HG03196 (cell line): ENCODE measurements around the gene NAV3.

Experiments
- ATAC-seq: cut with Tn5 transposase; IDR thresholded peaks from one replicate; pipeline ENCODE4 v1.9.1; 2021; ENCODE audit not compliant: unreplicated experiment

The NAV3 gene, protein sequence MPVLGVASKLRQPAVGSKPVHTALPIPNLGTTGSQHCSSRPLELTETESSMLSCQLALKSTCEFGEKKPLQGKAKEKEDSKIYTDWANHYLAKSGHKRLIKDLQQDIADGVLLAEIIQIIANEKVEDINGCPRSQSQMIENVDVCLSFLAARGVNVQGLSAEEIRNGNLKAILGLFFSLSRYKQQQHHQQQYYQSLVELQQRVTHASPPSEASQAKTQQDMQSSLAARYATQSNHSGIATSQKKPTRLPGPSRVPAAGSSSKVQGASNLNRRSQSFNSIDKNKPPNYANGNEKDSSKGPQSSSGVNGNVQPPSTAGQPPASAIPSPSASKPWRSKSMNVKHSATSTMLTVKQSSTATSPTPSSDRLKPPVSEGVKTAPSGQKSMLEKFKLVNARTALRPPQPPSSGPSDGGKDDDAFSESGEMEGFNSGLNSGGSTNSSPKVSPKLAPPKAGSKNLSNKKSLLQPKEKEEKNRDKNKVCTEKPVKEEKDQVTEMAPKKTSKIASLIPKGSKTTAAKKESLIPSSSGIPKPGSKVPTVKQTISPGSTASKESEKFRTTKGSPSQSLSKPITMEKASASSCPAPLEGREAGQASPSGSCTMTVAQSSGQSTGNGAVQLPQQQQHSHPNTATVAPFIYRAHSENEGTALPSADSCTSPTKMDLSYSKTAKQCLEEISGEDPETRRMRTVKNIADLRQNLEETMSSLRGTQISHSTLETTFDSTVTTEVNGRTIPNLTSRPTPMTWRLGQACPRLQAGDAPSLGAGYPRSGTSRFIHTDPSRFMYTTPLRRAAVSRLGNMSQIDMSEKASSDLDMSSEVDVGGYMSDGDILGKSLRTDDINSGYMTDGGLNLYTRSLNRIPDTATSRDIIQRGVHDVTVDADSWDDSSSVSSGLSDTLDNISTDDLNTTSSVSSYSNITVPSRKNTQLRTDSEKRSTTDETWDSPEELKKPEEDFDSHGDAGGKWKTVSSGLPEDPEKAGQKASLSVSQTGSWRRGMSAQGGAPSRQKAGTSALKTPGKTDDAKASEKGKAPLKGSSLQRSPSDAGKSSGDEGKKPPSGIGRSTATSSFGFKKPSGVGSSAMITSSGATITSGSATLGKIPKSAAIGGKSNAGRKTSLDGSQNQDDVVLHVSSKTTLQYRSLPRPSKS (N-terminal part only)

DNA sequence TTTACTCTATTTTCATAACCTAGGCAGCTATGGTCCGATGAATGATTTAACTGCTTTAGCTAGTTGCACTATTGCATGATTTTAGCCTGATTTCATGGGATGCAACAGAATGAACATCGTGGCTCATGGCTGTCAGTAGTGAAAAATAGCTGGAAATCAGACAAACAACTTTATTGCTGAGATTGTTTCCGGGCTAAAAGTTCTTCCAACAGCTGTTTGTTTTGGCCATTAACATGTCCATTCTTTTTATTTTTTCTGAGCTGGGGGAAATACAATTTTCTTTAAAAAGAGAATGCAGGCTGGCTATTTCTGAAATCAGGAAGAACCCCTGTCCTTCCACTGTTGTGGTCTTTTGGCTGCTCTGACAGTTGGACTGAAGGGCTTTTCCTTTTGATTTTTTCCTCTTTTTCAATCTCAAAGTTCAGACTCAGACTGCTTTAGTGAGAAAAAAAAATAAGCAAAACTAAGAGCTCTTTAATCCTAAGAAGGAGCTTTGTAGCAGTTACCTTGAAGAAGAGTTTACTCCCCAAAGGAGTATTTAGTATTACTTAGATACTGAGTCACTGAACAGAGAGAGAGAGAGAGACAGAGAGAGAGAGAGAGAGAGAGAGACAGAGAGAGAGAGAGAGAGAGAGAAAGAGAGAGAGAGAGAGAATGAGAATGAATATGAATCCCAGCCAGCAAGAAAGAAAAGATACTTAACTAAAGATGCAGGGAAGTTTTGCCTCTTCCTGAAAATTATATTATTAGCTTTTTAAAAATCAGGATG lies at the start of gene NAV3:
TSS of gene NAV3 (plus strand) at position 312 of the 769 bp plus-strand sequence. CDS start 568 bp downstream, outside the sequence.
- ATAC-seq: no peak

DNA sequence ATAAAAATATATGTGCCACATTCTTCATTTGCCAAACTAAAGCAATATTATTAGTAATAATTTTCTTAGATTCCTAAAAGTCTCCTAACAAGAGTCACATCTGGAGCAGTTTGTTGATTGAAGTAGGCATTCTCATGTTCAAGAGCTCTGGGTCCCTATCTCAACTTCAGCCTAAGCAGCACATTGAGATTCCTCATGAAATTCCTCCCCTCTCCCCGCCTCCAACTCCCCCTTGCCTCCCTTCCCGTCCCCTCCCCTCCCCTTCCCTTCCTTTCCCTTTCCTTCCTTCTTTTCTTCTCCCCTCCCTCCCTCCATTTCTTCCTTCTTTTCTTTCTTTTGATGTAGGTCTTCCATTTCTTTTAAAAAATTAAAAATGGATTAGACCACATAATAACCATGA lies 48.7 kb upstream of the NAV3 start:
- ATAC-seq: no peak

DNA sequence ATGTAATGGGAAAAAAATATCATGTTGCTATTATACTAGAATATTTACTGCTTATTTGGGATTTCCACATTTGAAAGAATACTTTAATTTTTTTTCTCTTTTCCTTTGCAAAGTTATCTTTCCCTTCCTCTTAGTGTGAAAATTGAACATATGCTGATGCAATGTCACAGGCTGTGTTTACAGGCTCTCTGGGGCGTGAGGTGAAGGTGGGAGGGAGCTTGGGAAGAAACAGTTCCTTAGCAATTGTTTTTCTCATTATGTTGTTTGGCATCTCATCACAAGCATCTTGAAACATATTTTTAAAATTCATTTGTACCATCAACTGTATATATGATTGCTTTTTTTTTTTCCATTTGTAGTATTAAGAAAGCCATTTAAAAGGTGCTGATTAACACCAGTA lies 47.9 kb upstream of the NAV3 start:
- ATAC-seq: no peak

DNA sequence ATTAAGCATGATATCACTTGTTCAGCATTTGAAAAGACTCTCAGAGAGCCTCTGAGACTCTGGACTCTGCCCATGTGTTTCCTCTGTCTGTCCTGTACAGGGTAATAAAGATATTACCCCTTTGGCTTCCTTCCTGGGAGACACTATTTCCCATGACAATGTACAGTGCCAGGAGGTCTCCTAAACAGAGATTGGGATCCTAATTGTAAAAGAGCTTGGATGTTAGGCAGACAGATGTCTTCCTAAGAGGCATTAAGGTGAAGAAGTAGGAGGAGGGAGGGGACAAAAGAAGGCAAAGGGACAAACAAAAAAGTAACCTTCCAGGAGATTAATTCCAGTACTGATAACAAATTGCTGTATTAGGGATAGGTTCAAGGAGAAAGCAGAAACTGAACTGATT lies 45.5 kb upstream of the NAV3 start:
- ATAC-seq: no peak

DNA sequence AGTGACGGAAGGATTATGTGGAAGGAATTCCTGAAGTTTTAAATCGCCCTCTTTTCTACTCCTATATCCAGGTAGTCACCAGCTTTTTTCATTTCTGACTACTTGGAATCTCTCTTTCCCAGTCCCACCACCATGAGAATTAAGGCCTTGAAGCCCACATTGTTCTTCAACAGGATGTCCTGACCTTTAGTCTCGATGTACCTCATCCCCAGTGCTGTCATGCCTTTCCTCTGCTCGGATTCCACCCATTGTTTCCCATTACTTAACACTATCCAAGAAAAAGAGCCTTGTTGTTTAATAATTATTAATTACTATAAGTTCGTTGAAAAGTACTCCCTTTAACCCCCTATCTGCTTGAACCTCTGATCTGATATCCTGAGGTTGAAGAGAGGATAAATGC lies 44.0 kb upstream of the NAV3 start:
- no peak for ATAC-seq

DNA sequence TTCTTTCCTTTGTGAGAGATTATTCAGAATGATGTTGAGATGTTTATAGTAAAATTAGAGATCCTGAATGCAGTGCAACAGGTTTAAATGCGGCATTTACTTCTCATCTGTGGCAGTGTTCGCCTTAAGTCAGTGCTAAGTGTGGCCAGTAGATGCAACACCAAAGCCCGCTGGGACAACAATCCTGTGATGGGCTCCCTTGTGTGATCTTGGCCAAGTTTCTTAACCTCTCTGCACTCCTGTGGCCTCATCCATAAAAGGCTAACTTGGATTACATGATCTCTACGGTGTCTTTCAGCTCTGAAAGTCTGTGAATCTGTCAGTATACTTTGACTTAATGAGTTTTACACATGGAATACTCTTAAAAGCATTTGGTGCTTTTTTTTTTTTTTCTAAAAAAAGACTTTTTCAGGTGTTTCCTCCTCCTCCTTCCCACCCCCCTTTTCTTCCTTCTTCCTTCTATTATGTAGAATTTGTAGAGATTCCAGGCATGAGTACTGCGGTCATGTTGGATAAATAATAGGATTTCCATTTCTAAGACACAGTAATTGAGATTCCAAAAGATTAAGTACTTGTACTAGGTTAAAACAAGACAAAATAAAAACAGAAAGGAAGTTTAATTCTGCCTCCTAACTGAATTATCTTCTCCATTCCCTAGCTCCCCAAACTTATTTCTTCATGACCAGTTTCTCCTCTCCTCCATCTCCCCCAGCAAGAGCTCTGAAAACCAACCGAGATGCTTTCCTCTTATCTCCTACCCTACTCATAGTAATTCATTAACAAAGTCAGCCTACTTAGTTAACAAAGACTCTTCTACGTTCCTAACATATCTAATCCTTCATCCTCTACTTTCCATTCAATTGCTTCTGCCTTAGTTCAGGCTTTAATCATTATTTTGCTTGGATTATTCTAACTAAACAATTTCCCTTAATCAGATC lies 42.2 kb upstream of the NAV3 start:
- no peak for ATAC-seq

DNA sequence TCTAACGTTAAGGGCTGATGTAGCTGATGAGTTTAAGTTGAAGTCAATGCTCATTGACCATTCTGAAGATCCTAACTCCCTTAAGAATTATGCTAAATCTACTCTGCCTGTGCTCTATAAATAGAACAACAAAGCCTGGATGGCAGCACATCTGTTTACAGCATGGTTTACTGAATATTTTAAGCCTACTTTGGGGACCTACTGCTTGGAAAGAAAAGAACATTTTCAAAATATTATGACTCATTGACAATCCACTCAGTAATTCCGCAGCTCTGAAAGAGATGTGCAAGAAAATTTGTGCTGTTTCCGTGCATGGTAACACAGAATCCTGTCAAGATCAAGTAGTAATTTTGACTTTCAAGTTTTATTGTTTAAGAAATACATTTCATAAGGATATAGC lies 35.0 kb upstream of the NAV3 start:
- ATAC-seq: no peak

DNA sequence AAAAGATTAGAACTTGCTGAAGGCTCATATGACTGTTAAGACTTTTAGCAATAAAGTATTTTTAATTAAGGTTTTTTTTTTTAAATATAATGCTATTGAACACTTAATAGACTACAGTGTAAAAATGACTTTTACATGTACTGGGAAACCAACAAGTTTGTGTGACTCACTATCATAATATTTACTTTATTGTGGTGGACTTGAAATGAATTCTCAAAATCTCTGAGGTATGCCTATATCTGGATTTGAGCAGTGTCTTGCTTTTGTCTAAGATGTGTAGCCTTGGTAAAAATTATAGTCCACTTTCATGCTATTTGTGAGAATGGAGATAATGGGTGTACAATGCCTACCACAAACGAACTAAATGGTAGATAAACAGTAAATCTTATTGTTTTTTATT lies 33.9 kb upstream of the NAV3 start:
- ATAC-seq: no peak

DNA sequence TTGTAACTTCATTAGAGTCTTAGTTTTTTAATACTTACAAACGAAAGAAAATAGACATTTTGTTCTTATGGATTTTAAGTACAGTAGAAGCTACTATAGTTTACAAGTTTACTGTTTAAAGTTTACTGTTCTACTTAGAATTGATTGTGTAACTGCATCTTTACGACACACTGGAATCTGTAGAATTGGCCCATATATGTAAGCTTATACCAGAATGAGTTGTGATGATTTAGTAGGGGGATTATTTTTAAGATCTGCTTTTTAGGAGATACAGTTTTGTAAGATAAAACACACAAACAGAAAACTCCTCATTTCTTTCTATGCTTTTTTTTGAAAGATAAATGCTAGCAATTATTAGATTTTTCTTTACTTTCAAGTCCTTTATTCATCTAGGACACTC lies 30.2 kb upstream of the NAV3 start:
- no peak for ATAC-seq

DNA sequence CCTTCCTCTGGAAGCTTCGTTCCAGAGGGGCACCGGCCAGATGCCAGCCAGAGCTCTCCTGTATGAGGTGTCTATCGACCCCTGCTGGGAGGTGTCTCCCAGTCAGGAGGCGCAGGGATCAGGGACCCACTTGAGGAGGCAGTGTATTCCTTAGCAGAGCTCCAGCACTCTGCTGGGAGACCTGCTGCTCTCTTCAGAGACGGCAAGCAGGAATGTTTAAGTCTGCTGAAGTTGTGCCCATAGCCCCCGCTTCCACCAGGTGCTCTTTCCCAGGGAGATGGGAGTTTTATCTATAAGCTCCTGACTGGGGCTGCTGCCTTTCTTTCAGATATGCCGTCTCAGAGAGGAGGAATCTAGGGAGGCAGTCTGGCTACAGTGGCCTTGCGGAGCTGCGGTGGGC lies 22.2 kb upstream of the NAV3 start:
- ATAC-seq: no peak

DNA sequence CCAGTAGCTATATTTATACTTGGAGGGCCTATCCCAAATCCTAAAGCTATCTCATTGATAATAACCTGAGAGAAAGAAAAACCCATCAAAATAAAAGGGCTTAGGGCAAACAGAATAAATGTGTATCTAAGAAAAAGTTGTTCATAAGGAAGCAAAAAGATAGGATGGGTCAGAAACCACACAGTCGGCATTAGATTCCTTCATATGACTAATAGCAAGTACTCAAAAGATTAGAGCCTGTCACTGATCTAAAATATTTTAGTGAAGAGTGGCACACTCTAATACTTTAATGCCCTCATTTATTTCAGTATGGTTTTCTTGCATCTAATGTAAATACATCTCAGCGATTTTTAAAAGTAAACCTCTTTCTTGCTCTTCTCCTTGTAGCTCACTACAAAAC lies 17.1 kb upstream of the NAV3 start:
- no peak for ATAC-seq

DNA sequence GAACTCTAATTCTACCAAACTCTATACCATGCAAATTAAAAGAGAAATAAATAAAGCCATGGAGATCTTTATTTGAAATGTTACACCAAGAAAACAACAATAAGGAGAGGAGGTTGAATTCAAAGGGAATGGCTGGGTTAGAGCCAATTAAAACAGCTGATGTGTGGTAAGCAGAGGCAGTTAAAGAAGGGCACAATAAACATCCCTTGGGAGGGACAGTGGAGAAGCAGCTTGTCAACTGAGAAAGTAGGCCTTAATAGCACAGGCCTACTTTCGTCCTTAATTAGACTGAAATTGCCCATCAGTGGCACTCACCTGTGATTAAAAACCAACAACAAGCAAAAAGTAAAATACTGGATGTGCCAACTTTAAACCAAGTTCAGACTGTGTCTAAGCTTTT lies 16.3 kb upstream of the NAV3 start:
- ATAC-seq: no peak

DNA sequence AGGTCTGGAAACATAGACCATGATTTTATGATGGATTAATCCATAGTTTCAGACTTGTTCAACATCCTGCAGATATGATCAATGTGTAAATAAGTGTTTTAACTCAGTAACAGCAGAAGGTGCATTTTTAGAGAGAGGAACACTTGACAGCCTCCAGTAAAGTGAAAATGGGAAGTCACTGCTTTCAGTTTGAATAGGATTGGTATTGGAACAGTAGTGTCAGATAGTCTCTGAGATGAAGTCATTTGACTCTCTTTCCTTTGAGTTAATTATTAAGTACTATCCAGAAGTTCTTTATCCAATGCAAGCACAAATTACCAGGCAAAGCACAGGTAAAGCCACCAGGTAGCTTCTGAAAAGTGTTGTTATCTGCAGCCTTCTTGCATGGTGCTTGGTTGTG lies 14.5 kb upstream of the NAV3 start:
- ATAC-seq: peak; percentile 91

DNA sequence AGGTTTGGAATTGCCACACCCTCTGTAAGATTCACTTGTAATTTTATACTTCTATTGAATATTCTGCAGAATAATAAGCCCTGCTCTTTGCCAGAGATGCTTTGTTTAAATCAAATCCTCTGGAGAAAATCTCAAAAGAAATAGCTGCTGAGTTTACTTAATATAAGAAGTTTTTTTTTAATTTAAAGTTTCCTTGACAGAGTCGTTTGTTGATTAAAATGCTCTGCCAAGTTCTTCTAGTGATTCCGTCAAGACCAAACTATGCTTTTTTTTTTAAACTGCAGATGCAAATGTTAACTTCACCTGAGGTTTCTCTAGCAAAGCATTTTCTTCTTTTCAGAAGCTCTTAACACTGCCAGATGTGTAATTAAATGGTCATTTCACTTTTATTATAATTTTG lies 13.4 kb upstream of the NAV3 start:
- ATAC-seq: no peak

DNA sequence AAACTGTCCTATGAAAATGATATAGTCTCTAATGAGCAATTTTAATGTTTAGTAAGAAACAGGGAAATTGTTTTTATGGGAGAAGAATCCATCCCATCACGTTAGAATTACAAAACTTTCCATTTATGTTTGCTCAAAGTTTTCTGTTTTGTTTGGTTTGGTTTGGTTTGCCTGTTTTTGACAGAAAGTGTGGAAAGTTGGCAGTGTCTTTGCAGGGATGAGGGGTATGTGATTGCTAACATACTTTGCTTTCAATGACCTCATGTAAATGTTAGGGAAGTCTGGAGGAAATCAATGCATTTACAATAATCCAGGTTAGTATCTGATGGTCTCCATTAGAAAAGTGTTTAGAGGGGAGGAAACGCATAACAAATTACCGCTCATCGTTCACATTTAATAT lies 12.3 kb upstream of the NAV3 start:
- ATAC-seq: no peak

DNA sequence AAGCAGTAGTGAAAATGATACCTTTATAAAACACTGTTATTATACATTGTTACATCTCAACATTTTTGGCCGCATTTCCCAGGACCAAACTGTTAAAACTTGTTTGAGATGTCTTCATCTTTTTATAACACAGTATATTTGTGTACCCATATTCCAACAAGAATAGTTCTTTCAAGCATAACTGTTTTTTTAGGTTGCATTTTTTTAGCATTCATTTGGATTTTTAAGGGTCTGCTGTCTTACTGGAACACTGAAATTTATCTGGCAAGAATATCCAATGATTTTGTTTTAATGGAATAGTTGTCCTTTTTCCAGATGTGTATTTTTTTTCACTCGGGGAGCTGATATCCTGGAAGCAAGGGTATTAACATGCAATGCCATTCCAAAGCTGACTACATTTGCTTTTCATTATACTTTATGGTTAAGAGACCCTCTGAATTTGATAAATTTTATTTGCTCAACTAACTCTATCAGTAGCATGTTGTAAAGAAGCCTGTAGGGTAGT lies 8.9 kb upstream of the NAV3 start:
- no peak for ATAC-seq

DNA sequence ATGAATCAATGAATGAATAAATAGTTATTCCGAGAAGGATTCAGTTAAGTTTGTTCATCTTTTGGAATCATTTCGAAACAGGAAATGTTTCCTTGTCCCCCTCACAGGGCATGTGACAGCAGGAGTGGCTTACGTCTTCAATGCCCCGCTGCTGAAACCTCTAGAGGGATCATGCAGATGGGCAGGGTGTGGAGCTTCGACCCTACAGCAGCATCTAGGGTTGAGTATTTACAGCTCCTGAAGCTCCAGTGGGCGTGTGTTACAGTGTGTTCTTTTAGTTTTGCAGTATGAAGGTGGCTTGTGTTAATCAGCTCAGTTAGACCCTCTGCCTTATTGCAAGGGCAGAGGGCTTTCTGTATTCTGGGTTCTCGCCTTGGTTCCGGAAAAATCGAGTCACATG lies 2.6 kb downstream of the NAV3 start:
- ATAC-seq: no peak

DNA sequence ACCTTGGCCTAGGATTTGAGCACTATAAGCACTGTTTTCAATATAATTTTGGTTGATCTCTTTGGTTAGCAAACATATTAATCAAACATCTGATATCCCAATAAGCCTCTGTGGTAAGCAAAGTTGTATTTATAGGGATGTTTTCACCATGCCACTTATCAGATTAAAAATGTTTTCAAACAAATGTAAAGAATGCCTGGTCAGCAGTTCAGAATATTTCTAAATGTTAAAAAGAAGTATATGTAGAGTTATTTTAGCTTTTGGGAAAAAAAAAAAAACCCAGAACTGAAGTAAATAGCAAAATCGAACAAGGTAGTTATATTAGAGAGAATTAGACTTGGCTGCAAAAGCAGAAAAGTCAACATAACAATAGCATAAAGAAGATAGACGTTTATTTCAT lies 3.9 kb downstream of the NAV3 start:
- ATAC-seq: no peak

DNA sequence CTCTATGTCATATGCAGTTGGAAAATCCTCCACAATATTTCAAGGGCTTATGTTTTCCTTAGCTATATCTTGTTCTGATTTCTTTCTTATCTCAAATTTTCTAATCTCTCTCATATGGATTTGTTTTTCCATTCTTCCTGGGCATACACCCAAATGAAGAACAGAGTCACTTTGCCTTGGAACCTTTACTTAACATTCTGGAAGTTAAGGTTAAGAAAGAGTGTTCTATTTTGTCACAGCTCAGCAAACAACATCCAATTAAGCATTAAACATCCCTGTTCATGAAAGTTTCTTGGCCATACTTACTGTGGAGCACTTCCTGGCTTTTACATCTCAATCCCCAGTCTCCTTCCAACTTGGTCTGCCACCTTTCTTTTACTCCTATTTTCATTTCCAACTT lies 5.3 kb downstream of the NAV3 start:
- no peak for ATAC-seq

DNA sequence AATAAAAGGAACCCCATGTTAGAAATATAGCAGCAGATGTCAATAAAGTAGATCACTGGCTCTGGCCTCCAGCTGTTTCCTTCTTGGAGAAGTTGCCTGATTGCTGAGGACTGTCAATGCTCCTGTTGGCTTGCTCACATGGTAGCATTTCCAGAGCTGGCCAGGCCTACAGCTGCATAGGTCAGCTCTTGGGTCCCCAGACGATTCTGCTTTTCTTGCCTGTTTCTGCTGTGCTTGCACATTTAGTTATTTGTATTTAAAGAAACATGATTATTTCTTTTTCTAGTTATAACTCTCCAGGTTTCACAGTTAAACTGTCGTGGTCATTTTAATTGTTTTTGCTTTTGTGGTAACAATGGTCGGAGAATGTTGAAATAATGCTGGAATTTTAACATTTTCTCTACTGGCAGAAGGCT lies 7.2 kb downstream of the NAV3 start:
- no peak for ATAC-seq
